Measurements from ENCODE around the gene NDUFB7.
"Not testable (repeated sequence)": the region's sequence is repeated elsewhere in the genome, so short reads cannot be mapped to it uniquely, and the experiment has no call there.

Gene NDUFB7

GRCh38 chr19:14571695-14572490 lies at the start of gene NDUFB7:
TSS of gene NDUFB7 (minus strand) at chr19:14572066. CDS start at chr19:14572000, 66 bp downstream.
- no peak for FAIRE-seq

- no peak for FAIRE-seq
Observed at GRCh38 chr19:14619404-14619803, 47.5 kb upstream of the NDUFB7 start.

DNA sequence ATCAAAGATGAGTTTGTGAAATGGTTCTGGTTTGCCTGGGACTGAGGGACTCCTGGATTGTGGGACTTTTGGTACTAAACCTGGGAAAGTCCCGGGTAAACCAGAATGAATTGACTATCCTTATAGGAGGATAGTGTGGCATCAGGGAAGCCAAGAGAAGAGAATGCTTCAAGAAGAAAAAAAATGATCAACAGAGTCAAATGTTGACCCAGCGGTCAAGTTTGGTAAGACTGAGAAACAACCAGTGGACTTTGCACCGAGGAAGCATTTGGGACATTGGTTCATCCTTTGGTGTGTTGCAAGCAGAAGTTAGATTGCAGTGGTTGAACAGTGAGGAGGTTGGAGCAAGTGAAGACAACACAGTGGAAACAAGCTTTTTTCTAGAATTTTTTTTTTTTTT lies 44.5 kb upstream of the NDUFB7 start:
- no peak for FAIRE-seq

DNA sequence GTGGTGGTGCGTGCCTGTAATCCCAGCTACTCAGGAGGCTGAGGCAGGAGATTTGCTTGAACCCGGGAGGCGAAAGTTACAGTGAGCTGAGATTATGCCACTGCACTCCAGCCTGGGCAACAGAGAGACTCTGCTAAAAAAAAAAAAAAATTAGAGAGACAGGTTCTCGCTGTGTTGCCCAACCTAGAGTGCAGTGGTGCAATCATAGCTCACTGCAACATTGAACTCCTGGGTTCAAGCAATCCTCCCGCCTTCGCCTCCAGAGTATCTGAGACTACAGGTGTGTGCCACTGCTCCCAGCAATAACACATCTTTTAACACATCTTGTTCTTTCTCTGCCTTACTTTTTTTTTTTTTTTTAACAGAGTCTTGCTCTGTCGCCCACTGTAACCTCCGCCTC lies 43.8 kb upstream of the NDUFB7 start:
- FAIRE-seq, result no peak

- no peak for FAIRE-seq
Observed at GRCh38 chr19:14614099-14614412, 42.2 kb upstream of the NDUFB7 start.

DNA sequence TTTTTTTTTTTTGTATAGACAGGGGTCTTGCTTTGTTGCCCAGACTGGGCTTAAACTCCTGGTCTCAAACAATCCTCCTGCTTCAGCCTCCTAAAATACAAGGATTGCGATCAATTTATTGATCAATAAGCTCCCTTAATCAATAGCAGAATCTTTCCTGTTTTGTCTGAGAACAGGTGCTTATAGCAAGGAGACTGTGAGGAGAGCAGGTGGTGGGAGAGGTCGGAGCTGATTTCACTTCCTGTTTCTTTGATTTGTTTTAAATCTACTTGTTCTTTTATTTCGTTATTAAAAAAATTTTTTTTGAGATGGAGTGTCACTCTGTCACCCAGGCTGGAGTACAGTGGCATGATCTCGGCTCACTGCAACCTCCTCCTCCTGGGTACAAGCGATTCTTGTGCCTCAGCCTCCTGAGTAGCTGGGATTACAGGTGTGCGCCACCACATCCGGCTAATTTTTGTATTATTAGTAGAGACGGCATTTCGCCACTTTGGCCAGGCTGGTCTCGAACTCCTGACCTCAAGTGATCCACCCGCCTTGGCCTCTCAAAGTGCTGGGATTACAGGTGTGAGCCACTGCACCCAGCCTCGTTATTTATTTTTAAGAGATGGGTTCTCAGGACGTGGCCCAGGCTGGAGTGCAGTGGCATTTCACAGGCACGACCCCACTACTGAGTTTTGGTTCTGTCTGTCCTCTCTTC lies 41.7 kb upstream of the NDUFB7 start:
- not testable (repeated sequence) for FAIRE-seq

DNA sequence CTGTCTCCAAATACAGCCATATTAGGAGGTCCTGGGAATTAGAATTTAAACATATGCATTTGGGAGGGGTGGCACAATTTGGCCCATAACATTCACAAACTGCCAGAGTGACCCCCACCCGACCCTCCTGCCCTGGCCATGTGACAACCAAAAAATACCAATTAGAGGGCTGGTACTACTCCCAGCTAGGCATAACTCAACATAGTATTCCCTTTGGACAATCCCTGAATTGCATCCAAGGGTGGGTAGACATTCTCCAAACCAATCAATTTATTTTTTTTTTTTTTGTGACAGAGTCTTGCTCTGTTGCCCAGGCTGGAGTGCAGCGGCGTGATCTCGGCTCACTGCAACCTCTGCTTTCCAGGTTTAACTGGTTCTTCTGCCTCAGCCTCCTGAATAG lies 40.8 kb upstream of the NDUFB7 start:
- no peak for FAIRE-seq

GRCh38 chr19:14612242-14612641 lies 40.4 kb upstream of the NDUFB7 start:
- not testable (repeated sequence) for FAIRE-seq

GRCh38 chr19:14611051-14611450 lies 39.2 kb upstream of the NDUFB7 start:
- FAIRE-seq, result no peak

DNA sequence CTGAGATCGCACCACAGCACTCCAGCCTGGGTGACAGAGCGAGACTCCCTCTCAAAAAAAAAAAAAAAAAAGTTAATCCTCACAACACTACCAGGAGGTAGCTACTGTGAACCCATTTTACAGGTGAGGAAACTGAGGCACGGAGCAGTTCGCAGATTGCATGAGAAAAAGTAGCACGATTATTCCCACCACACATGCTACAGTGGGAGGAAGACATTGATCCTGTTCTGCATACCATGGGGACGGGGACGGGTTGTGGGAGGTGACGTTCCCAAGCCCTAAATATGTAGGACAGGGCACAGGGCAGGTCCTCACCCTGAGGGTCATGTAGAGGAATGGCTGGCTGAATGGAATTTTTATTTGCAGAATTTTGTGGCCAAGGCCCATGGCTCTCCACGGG lies 34.8 kb upstream of the NDUFB7 start:
- FAIRE-seq, result no peak

DNA sequence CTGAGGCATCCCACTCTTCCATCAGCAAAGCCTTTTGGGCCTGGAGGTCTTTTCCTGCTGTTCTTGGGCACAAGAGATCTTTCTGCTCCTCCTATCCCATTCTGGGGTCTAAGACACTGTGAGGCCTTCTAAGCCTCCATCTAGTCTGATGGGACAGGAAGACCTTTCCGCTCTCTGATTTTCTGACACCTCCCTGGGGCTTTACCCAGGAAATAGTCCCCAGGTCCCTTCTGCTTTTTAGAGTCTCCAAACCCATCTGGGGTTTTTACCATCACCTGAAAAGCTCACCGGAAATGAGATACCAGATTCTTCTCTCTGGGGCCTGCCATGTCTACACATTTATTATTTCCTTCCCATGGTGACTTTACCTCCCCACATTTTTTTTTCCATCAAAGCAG lies 32.1 kb upstream of the NDUFB7 start:
- no peak for FAIRE-seq

DNA sequence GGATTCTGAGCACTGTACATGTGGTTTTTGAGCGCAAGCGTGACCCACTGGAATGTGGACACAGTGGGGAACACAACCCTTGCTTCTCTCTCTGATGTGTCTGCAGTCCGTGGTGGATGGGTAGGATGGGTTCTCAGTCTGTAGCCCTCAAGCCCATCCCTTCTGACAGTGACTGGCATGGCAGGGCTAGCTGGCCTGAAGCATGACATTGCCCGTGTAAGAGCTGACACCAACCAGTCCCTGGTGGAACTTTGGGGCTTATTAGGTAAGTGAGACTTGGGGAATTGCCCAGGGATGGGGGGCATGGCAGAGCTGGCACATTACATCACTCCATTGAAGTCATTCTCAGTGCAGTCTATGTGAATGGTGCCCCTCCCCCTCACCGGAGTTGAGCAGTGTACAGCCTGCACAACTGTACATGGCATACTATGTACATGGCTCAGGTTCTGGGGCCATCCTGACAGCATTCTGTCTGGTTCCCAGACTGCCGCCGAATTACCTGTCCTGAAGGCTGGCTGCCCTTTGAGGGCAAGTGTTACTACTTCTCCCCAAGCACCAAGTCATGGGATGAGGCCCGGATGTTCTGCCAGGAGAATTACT lies 27.8 kb upstream of the NDUFB7 start:
- no peak for FAIRE-seq

- no peak for FAIRE-seq
Observed at GRCh38 chr19:14595558-14595957, 23.7 kb upstream of the NDUFB7 start.

- not testable (repeated sequence) for FAIRE-seq
Observed at GRCh38 chr19:14589433-14589832, 17.6 kb upstream of the NDUFB7 start.

- not testable (repeated sequence) for FAIRE-seq
Observed at GRCh38 chr19:14585187-14585586, 13.3 kb upstream of the NDUFB7 start.

DNA sequence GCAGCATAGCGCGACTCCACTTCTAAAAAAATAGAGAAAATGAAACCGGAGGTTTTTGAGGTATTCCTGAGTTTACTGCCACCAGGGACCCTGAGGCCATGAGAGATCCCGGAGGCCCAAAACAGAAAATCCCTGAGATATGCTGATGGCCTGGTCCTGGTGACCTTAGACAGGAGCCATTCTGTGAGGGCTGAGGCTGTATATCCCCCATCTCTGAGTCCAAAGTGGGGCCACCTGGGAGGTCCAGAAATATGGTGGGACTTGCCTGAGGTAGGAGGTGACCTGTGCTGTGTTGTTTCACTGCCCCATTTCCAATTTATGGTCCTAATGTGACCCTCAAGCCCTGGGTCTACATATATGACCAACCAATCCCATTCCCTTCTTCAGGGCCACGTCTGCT lies 12.5 kb upstream of the NDUFB7 start:
- FAIRE-seq, result not testable (repeated sequence)

- no peak for FAIRE-seq
Observed at GRCh38 chr19:14582894-14583340, 11.1 kb upstream of the NDUFB7 start, which contains the start of gene CLEC17A. TSS of gene CLEC17A (plus strand) at chr19:14583084. CDS start at chr19:14583161, 77 bp downstream.

DNA sequence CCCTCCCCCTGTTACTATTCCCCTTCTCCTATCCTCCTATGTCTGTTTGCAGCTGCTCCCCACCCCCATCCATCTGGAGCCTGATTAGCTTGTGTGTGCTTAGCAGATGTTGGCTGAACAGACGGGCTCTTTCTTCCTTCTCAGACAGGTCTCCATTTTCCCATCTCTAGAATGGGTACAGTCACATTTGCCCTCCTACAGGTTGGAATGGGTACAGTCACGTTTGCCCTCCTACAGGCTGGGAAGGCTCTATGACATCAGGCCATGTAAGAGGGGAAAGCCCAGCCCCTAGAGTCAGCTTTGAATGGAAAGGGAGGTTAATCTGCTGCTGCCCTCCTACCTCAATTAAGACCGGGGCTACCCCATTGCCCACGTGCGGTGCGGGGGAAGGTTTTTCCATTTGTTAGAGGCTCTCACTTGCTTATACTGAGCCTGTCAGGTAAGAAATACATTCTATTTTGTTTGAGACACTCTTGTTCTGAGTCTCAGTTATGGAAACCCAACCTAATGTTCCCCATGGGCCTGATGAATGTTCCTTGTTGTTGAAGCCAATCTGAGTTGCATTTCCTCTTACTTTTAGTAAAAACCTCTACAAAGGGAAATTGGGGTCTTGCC lies 8.9 kb upstream of the NDUFB7 start:
- FAIRE-seq, result no peak

- FAIRE-seq, result no peak
Observed at GRCh38 chr19:14577885-14578427, 6.1 kb upstream of the NDUFB7 start.

GRCh38 chr19:14577264-14577663 lies 5.4 kb upstream of the NDUFB7 start:
- FAIRE-seq, result no peak

DNA sequence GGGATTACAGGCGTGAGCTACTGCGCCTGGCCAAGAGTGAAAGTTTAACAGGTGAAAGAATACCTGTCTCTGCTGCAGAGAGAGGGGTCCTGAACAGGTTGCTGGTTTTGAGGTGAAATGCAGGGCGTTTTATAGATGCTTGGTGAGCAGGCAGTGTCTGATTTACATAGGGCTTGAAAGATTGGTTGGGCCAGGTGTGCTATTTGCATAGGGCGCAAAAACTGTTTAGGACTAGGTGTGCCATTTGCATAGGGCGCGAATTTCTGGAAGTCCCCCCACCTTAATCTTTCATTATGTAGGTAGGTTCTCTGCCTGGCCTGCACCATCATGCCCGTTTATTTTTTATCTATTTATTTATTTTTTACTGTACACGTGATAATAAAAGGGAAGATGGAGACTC lies 4.5 kb upstream of the NDUFB7 start:
- no peak for FAIRE-seq

DNA sequence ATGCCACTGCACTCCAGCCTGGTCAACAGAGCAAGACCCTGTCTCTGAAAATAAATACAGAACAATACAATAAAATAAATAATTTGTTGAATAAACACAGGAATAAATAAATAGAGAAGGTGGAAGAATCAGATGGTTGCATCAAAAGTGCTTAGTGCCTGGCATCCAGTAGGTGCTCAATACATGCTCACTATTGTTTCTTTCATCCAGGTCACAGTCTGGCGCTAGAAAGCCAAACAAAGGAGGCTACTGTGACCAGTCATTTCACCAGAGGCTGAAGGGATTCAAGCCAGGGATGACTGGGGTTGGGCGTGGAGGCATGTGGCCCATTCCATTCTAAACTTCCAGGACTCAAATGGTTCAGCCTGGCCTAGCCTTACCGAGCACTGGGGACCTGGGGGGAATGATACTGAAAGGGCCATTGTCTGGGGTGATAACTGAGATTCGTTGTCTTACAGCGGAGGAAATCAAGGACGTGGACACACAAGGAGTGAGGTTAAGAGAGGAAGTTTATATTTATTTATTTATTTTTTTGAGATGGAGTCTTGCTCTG lies 3.6 kb upstream of the NDUFB7 start:
- FAIRE-seq, result no peak

Measured in endometrium (tissue), 2 donors.